SK-N-SH treated with all-trans-retinoic acid at 6 μM for 48 hours (cell line): ENCODE results near the gene DEAF1.

Experiments
- ATAC-seq: fragments of 200-7000 bp; cut with Tn5 transposase; 3 replicates; pipeline ENCODE4 v1.9.1; 2020; ENCODE audit warnings: mild to moderate bottlenecking, moderate library complexity
- ARNTL ChIP-seq: fragments of 450-650 bp; formaldehyde crosslinking; IDR thresholded peaks from 2 replicates; pipeline ENCODE4 v1.5.0; 2020; ENCODE audit warnings: low read depth, mild to moderate bottlenecking, moderate library complexity, borderline replicate concordance
- BACH2 ChIP-seq: fragments of 250-450 bp; sonication (Bioruptor Pico); IDR thresholded peaks from 2 replicates; pipeline ENCODE4 v1.9.0; 2021; ENCODE audit warnings: mild to moderate bottlenecking, borderline replicate concordance
- CSDC2 ChIP-seq: fragments of 250-450 bp; sonication (Bioruptor Pico); IDR thresholded peaks from 2 replicates; pipeline ENCODE4 v1.5.0; 2020; ENCODE audit warnings: mild to moderate bottlenecking, moderate library complexity
- ESRRG ChIP-seq: fragments of 250-450 bp; sonication (Bioruptor Pico); IDR thresholded peaks from 2 replicates; pipeline ENCODE4 v1.6.1; 2021; ENCODE audit warnings: mild to moderate bottlenecking
- GLIS3 ChIP-seq: fragments of 250-450 bp; sonication (Bioruptor Pico); IDR thresholded peaks from 2 replicates; pipeline ENCODE4 v1.5.0; 2020; ENCODE audit warnings: mild to moderate bottlenecking, moderate library complexity
- ISL1 ChIP-seq: fragments of 250-450 bp; sonication (Bioruptor Pico); IDR thresholded peaks from 2 replicates; pipeline ENCODE4 v2.1.2; 2022; ENCODE audit warnings: mild to moderate bottlenecking, moderate library complexity
- PATZ1 ChIP-seq: fragments of 250-450 bp; sonication (Bioruptor Pico); IDR thresholded peaks from 2 replicates; pipeline ENCODE4 v1.8.0; 2020; ENCODE audit warnings: mild to moderate bottlenecking, moderate library complexity, borderline replicate concordance
- PPARA ChIP-seq: fragments of 250-450 bp; sonication (Bioruptor Pico); IDR thresholded peaks from 2 replicates; pipeline ENCODE4 v1.5.0; 2020; ENCODE audit warnings: mild to moderate bottlenecking, borderline replicate concordance
- TCF4 ChIP-seq: fragments of 250-450 bp; sonication (Bioruptor Pico); IDR thresholded peaks from 2 replicates; pipeline ENCODE4 v1.8.0; 2021; ENCODE audit warnings: mild to moderate bottlenecking, moderate library complexity, borderline replicate concordance
- TOX ChIP-seq: fragments of 250-450 bp; sonication (Bioruptor Pico); IDR thresholded peaks from 2 replicates; pipeline ENCODE4 v1.8.0; 2021; ENCODE audit warnings: mild to moderate bottlenecking, moderate library complexity, borderline replicate concordance
- ZC3H10 ChIP-seq: fragments of 250-450 bp; sonication (Bioruptor Pico); IDR thresholded peaks from 2 replicates; pipeline ENCODE4 v1.5.1; 2021; ENCODE audit warnings: mild to moderate bottlenecking, moderate library complexity
- ZFP3 ChIP-seq: fragments of 250-450 bp; sonication (Bioruptor Pico); IDR thresholded peaks from 2 replicates; pipeline ENCODE4 v1.5.0; 2020; ENCODE audit warnings: mild to moderate bottlenecking, moderate library complexity
- ZFP30 ChIP-seq: fragments of 450-650 bp; formaldehyde crosslinking; IDR thresholded peaks from 2 replicates; pipeline ENCODE4 v1.5.0; 2022; ENCODE audit warnings: mild to moderate bottlenecking, moderate library complexity
- ZNF565 ChIP-seq: fragments of 450-650 bp; formaldehyde crosslinking; conservative IDR thresholded peaks from 2 replicates; pipeline ENCODE4 v1.5.0; 2020; ENCODE audit warnings: low read depth, mild to moderate bottlenecking, moderate library complexity
- ZNF70 ChIP-seq: fragments of 450-650 bp; formaldehyde crosslinking; IDR thresholded peaks from 2 replicates; pipeline ENCODE4 v1.5.0; 2020; ENCODE audit warnings: mild to moderate bottlenecking, moderate library complexity
- ZNF8 ChIP-seq: fragments of 450-650 bp; formaldehyde crosslinking; IDR thresholded peaks from 2 replicates; pipeline ENCODE4 v1.5.0; 2020; ENCODE audit warnings: mild to moderate bottlenecking, moderate library complexity
- TF ChIP-seq, protein P1 (sequence below): fragments of 250-450 bp; sonication (Bioruptor Pico); IDR thresholded peaks from 2 replicates; pipeline ENCODE4 v1.5.1; 2021; ENCODE audit warnings: mild to moderate bottlenecking, moderate library complexity
- TF ChIP-seq, protein P2 (sequence below): fragments of 250-450 bp; sonication (Bioruptor Pico); IDR thresholded peaks from 2 replicates; pipeline ENCODE4 v1.5.0; 2020; ENCODE audit warnings: mild to moderate bottlenecking, moderate library complexity
- TF ChIP-seq, protein P3 (sequence below): fragments of 250-450 bp; sonication (Bioruptor Pico); IDR thresholded peaks from 2 replicates; pipeline ENCODE4 v1.8.0; 2021; ENCODE audit warnings: low read depth, mild to moderate bottlenecking, moderate library complexity, borderline replicate concordance

DEAF1 gene

GRCh38 chr11:699116-699508 is 4.1 kb upstream of the DEAF1 start (continued):
- TF ChIP-seq ZNF70 (CRISPR knock-in tag): no peak
- TF ChIP-seq ZFP3 (CRISPR knock-in tag): no peak

DNA sequence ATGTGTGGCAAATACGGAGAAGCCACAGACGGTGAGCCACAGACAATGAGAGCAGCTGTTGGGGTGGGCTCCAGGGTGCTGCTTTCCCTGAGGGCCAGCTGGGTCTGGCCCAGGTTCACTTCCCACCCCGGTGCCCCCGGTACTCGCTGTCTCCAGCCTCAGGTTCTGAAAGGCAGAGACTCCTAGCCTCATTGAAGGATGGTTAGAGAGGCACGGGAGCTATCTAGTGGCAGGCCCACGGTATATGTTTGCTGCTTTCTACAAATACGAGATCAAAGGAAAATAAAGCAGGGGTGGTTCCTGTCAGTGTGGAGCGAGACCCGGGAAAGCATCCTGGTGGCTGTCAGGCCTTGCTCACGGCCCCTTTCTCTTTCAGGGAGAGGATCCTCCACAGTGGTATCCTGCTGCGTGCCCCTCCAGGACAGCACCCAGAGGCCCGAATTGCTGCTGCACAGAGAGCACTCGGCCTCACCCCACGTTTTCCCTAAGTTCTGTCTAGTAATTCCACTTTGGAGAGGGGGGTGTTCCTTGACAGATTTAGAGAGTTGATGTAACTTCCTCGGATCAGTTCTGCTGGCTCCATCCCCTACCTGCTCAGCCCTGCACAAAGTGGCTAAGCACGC is 3.6 kb upstream of the DEAF1 start:
- TF ChIP-seq, protein P1, sequence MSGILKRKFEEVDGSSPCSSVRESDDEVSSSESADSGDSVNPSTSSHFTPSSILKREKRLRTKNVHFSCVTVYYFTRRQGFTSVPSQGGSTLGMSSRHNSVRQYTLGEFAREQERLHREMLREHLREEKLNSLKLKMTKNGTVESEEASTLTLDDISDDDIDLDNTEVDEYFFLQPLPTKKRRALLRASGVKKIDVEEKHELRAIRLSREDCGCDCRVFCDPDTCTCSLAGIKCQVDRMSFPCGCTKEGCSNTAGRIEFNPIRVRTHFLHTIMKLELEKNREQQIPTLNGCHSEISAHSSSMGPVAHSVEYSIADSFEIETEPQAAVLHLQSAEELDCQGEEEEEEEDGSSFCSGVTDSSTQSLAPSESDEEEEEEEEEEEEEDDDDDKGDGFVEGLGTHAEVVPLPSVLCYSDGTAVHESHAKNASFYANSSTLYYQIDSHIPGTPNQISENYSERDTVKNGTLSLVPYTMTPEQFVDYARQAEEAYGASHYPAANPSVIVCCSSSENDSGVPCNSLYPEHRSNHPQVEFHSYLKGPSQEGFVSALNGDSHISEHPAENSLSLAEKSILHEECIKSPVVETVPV (CRISPR knock-in tag): no peak
- TF ChIP-seq PPARA (CRISPR knock-in tag) (no peak), ISL1 (CRISPR knock-in tag) (no peak), ZC3H10 (CRISPR knock-in tag) (no peak), ZFP3 (CRISPR knock-in tag) (no peak), TCF4 (CRISPR knock-in tag) (no peak), ESRRG (CRISPR knock-in tag) (no peak), TOX (CRISPR knock-in tag) (no peak), PATZ1 (CRISPR knock-in tag) (no peak), ARNTL (no peak), BACH2 (no peak)
- TF ChIP-seq, all 23 proteins: peak for 0
- no peak for ATAC-seq

- no peak for ATAC-seq
- TF ChIP-seq, protein P2, sequence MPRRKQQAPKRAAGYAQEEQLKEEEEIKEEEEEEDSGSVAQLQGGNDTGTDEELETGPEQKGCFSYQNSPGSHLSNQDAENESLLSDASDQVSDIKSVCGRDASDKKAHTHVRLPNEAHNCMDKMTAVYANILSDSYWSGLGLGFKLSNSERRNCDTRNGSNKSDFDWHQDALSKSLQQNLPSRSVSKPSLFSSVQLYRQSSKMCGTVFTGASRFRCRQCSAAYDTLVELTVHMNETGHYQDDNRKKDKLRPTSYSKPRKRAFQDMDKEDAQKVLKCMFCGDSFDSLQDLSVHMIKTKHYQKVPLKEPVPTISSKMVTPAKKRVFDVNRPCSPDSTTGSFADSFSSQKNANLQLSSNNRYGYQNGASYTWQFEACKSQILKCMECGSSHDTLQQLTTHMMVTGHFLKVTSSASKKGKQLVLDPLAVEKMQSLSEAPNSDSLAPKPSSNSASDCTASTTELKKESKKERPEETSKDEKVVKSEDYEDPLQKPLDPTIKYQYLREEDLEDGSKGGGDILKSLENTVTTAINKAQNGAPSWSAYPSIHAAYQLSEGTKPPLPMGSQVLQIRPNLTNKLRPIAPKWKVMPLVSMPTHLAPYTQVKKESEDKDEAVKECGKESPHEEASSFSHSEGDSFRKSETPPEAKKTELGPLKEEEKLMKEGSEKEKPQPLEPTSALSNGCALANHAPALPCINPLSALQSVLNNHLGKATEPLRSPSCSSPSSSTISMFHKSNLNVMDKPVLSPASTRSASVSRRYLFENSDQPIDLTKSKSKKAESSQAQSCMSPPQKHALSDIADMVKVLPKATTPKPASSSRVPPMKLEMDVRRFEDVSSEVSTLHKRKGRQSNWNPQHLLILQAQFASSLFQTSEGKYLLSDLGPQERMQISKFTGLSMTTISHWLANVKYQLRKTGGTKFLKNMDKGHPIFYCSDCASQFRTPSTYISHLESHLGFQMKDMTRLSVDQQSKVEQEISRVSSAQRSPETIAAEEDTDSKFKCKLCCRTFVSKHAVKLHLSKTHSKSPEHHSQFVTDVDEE (CRISPR knock-in tag): no peak
- TF ChIP-seq ZNF8 (CRISPR knock-in tag) (no peak), CSDC2 (CRISPR knock-in tag) (no peak), GLIS3 (CRISPR knock-in tag) (no peak), TCF4 (CRISPR knock-in tag) (no peak), PPARA (CRISPR knock-in tag) (no peak), ARNTL (no peak), ZFP30 (CRISPR knock-in tag) (no peak)
- TF ChIP-seq, protein P1 (CRISPR knock-in tag): no peak
These were observed 2.8 kb upstream of the DEAF1 start for GRCh38 chr11:697811-698311.

GRCh38 chr11:696955-697491 is 2.0 kb upstream of the DEAF1 start:
- no peak for ATAC-seq
- TF ChIP-seq, protein P3, sequence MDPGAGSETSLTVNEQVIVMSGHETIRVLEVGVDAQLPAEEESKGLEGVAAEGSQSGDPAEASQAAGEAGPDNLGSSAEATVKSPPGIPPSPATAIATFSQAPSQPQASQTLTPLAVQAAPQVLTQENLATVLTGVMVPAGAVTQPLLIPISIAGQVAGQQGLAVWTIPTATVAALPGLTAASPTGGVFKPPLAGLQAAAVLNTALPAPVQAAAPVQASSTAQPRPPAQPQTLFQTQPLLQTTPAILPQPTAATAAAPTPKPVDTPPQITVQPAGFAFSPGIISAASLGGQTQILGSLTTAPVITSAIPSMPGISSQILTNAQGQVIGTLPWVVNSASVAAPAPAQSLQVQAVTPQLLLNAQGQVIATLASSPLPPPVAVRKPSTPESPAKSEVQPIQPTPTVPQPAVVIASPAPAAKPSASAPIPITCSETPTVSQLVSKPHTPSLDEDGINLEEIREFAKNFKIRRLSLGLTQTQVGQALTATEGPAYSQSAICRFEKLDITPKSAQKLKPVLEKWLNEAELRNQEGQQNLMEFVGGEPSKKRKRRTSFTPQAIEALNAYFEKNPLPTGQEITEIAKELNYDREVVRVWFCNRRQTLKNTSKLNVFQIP (CRISPR knock-in tag): no peak
- no peak for TF ChIP-seq BACH2
- no peak for TF ChIP-seq PATZ1 (CRISPR knock-in tag)
- TF ChIP-seq, protein P1 (CRISPR knock-in tag): no peak
- TF ChIP-seq ZNF565 (CRISPR knock-in tag): no peak
